Endometrial microvascular endothelial cells (primary cell): ENCODE data around the gene ANXA7. TPM values are rescaled to one million over a fixed set of nuclear protein-coding genes. Genes with fewer than 3 reads are reported as not detected.
"Not testable (repeated sequence)": the region's sequence is repeated elsewhere in the genome, so short reads cannot be mapped to it uniquely, and the experiment has no call there.

ENCODE experiments used
- in situ Hi-C: cut with HindIII; loops from 2 replicates; pipeline ENCODE4 v1.10.0; 2017; ENCODE audit warnings: low sequenced_read_pairs, low pct_unique_long_range_greater_than_20kb; ENCODE audit errors: inconsistent ontology term
- total RNA-seq: library from RNA; depleted of rRNA; stranded (reverse); fragments of >200 nt; gene quantifications from one replicate; pipeline ENCODE4 v1.2.3, GENCODE V29; 2015; ENCODE audit errors: inconsistent ontology term

ANXA7 gene
- total RNA-seq, 1 donor from 2014 or later: 120 TPM

DNA sequence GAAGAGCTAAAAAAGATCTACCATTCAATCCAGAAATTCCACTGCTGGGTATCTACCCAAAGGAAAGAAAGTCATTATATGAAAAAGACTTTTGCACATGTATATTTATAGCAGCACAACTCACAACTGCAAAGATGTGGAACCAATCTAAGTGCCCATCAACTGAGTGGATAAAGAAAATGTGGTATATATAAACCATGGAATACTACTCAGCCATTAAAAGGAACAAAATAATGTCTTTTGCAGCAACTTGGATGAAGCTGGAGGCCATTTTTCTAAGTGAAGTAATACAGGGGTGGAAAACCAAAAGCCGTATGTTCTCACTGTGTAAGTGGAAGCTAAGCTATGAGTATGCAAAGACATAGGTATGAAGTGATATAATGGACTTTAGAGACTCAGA, 3.0 kb downstream of the ANXA7 start:
- in situ Hi-C loops: no loop called here

GRCh38 chr10:73408978-73409521, 4.8 kb downstream of the ANXA7 start:
- in situ Hi-C loops: no loop called here

- in situ Hi-C loops: no loop called here
Measured at GRCh38 chr10:73408061-73408460, 5.8 kb downstream of the ANXA7 start.

- in situ Hi-C loops: no loop called here
Measured at GRCh38 chr10:73407495-73407894, 6.4 kb downstream of the ANXA7 start.

DNA sequence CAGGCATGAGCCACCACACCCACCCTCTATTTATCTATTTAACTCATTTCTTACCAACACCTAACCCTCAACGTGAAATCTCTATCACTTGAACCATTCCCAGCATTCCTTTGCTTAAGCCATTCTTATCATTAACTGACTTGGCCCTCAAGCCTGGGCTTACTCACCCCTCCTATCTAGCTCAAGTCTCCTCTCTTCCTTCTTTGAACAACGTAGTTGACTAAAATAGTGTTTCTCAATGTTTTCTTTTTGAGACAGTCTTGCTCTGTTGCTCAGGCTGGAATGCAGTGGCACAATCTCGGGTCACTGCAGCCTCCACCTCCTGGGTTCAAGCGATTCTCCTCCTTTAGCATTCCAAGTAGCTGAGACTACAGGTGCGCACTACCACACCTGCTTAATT, 7.0 kb downstream of the ANXA7 start:
- in situ Hi-C loops: no loop called here

- in situ Hi-C loops: no loop called here
Measured at GRCh38 chr10:73405556-73405955, 8.3 kb downstream of the ANXA7 start.

DNA sequence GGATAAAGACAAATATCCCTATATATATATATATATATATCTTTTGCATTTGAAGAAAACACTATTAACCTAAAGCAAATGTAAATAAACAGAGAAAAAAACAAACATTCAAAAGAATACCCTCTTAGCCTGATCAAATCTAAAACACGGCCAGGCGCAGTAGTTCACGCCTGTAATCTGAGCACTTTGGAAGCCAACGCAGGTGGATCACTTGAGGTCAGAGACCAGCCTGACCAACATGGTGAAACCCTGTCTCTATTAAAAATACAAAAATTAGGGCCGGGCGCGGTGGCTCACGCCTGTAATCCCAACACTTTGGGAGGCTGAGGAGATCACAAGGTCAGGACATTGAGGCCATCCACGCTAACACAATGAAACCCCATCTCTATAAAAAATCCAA, 9.2 kb downstream of the ANXA7 start:
- in situ Hi-C loops: no loop called here

- in situ Hi-C loops: no loop called here
Measured at GRCh38 chr10:73401636-73402035, 12.2 kb downstream of the ANXA7 start.

- in situ Hi-C loops: no loop called here
Measured at GRCh38 chr10:73399063-73399462, 14.8 kb downstream of the ANXA7 start.

DNA sequence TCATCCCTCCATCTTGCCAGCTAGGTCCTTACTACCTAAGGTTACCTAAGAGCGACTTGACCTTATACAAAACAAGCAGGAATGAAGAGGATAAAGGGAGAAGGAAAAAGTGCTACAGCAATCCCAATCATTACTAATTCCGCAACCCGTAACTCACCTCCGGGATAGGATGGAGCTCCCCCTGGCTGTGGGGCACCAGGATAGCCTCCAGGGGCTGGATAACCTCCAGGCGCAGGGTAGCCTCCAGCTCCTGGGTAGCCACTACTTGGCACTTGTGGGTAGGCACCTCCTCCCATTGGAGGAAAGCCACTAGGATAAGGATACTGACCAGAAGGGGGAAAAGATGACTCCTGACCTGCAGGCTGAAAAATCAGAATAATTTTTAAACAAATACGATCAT, 15.8 kb downstream of the ANXA7 start:
- in situ Hi-C loops: no loop called here

GRCh38 chr10:73394325-73394724, 19.5 kb downstream of the ANXA7 start:
- in situ Hi-C loops: not testable (repeated sequence)

DNA sequence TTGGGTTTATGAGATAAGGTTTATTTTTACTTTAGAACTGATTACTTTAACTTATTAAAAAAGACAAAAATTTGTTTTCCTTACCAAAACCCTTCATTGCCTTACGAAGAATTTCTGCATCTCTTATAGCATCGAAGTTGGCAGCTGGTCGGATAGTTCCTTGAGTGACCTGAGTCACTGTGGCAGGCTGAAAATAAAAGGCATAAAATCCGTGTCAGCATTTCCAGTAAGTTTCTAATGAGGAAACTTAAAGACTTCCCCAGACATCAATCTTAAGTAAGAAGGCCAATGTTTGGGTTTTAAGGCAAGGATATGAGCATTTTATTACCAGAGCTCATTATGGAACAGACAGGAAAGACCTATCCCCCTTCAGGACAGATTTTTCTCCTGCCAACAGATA, 25.6 kb downstream of the ANXA7 start:
- in situ Hi-C loops: no loop called here

DNA sequence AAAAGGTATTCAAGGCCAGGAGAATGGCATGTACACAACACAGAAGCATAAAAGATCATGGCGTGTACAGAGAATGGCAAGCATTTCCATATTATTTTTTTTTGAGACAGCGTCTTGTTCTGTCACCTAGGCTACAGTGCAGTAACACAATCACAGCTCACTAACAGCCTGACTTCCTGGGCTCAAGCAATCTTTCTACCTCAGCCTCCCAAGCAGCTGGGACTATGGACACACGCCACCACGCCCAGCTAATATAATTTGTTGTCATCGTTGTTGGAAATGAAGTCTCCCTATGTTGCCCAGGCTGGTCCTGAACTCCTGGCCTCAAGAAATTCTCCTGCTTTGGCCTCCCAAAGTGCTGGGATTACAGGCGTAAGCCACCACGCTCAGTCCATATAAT, 27.3 kb downstream of the ANXA7 start:
- in situ Hi-C loops: no loop called here

DNA sequence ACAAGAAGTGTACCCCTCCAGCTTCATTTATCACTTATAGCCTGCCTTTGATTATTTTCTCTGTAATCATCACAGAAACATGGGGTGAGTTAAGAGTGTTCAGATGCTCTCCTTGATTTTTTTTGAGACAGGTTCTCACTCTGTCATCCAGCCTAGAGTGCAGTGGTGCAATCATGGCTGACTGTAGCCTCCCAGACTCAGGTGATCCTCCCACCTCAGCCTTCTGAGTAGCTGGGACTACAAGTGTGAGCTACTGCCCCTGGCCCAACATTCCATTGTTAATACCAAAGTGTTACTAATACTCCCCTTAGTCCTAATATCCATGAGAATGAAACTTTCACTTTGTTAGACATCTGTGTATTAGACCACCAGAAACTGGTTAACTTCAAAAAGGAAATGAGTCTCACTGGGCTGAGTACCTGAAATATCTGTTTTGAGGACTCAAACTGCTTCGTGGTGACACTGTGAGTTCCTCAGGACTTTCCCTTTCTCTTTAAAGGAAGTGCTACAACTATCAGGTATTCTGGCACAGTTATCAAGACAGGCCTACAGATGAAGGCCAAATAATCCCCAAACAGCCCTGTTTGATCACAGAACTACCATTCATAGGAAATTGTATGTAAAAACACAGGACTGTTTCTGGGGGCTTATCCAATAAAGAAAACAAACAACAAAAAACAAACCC, 34.7 kb downstream of the ANXA7 start:
- in situ Hi-C loops: no loop called here

DNA sequence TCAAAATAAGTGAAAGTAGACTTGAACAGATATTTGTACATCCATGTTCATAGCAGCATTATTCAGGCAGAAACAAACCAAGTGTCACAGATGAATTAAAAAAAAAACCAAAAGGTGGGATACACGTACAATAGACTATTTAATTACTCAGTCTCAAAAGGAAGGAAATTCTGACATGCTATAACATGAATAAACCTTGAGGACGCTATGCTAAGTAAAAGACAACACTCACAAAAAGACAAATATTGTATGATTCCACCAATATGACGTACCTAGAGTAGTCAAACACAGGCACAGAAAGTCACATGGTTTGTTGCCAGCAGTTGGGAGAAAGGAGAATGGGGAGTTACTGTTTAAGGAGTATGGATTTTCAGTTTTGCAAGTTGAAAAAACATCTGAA, 37.2 kb downstream of the ANXA7 start:
- in situ Hi-C loops: no loop called here

GRCh38 chr10:73368238-73368637, 45.6 kb downstream of the ANXA7 start:
- in situ Hi-C loops: no loop called here

DNA sequence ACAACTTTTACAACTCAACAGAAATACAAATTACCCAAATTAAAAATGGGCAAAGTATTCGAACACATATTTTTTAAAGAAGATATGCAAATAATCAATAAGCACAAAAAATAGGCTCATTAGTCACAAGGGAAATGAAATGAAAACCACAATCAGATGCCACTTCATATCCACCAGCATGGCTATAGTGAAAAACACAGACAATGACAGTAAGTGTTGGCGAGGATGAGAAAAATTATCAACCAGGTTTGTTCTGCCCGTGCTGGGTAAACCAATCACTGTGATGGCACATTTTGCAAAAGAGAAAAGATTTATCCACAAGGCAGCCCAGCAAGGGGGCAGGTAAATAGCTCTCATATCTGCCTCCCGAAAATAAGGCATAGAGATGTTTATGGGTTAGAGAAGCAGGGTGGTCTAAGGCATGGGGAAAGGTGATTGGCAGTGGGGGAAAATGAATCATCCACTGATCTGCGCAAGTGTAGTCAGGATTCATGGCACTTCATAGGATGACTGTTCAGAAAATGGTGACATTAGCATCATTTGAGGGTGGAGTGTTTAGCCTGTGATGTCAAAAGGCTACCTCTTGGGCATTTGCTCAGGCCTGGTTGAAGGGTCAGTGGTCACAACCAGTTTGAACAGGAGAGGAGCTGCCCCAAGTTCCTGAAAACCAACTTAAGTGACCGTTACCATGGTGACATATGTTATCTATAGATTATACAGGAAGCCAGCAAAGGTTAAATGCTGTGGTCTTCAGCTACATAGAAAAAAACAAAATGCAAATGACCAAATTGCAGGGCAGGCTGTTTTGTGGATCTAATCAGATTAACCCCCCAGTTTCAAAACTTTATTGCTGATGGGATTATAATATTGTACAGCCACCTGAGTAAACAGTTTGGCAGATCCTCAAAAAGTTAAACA, 47.2 kb downstream of the ANXA7 start:
- in situ Hi-C loops: no loop called here

DNA sequence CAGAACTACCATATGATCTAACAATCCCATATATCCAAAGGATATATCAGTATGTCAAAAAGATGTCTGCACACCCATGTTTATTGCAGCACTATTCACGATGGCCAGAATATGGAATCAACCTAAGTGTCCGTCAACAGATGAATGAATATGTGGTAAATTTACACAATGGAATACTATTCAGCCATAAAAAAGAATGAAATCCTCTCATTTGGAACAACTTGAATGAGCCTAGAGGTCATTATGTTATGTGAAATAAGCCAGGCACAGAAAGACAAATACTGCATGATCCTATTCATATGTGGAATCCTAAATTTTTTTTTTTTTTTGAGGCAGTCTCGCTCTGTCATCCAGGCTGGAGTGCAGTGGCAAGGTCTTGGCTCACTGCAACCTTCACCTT, 48.9 kb downstream of the ANXA7 start:
- in situ Hi-C loops: no loop called here

- in situ Hi-C loops: no loop called here
Measured at GRCh38 chr10:73359492-73359891, 54.4 kb downstream of the ANXA7 start.
